Measurements from ENCODE around the gene TBK1.

Gene TBK1

DNA sequence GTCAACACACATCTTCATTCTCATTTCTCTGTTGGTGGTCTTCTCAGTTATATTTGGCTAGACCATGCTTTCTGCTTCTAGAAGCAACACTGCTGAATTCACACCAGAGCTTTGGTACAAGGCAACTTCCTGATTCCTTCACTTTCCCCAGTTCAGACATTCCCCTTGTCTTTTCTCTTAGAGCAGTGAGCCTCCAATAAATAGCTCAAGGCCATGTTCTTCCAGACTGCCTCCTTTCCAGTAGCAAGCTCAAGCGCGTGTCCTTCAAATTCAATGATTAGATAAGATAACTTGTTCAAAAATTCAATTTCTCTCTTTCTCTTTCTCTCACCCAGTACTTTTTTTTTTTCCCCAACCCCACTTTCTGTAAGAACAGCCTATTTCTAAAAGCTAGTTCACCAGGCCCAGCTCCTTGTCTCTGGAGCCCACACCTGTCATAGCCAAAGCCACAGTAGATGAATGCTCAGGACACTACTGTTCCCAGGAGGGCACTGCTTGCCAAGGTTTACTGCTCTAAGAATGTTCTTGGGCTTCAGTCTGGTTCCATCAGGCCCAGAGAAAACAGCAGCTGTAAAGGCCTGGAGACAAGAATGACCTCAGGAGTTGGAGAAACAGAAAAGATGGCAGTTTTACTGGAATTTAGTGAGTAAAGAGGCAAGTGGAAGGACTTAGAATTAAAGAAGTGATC is 17.7 kb downstream of the TBK1 start:
- Histone ChIP-seq H3F3A (ENCODE audit: insufficient read depth, low read length) (no peaks in the 10 kb centered on the region), H4K20me1 (ENCODE audit: insufficient read depth, low read length) (no peaks in the 10 kb centered on the region), H3K9me2 (replicated peaks; ENCODE audit: insufficient read depth, low read length) (no peaks in the 10 kb centered on the region), H3K27me3 (replicated peaks; ENCODE audit: insufficient read depth, low read length) (no peaks in the 10 kb centered on the region), H3K27ac (ENCODE audit: low read length) (no peak overlapping the region), H3K4me2 (ENCODE audit: low read depth, low read length) (no peak overlapping the region), H3K4me1 (ENCODE audit: low read length) (no peaks in the 10 kb centered on the region), H3K9ac (ENCODE audit: low read length) (no peak overlapping the region), H2AFZ (ENCODE audit: low read length) (no peak overlapping the region), H3K79me2 (ENCODE audit: low read length) (peaks cover 12% of the 10 kb centered on the region), H3K36me3 (replicated peaks; ENCODE audit: insufficient read depth, low read length) (peaks cover 7% of the 10 kb centered on the region; the same call in 1 of the 2 replicates), H3K4me3 (ENCODE audit: low read length) (no peak overlapping the region), H3K9me3 (replicated peaks; ENCODE audit: insufficient read depth, low read length) (no peaks in the 10 kb centered on the region)
- no peak for DNase-seq
- TF ChIP-seq, protein P1, sequence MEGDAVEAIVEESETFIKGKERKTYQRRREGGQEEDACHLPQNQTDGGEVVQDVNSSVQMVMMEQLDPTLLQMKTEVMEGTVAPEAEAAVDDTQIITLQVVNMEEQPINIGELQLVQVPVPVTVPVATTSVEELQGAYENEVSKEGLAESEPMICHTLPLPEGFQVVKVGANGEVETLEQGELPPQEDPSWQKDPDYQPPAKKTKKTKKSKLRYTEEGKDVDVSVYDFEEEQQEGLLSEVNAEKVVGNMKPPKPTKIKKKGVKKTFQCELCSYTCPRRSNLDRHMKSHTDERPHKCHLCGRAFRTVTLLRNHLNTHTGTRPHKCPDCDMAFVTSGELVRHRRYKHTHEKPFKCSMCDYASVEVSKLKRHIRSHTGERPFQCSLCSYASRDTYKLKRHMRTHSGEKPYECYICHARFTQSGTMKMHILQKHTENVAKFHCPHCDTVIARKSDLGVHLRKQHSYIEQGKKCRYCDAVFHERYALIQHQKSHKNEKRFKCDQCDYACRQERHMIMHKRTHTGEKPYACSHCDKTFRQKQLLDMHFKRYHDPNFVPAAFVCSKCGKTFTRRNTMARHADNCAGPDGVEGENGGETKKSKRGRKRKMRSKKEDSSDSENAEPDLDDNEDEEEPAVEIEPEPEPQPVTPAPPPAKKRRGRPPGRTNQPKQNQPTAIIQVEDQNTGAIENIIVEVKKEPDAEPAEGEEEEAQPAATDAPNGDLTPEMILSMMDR (IDR thresholded peaks at IDR 0.05; ENCODE audit: low read length), result no peak
- TF ChIP-seq EZH2 (optimal IDR thresholded peaks at IDR 0.05; ENCODE audit: low read depth, low read length), result no peak
- no peak for TF ChIP-seq EZH2phosphoT487 (IDR thresholded peaks at IDR 0.05; ENCODE audit: low read length)

DNA sequence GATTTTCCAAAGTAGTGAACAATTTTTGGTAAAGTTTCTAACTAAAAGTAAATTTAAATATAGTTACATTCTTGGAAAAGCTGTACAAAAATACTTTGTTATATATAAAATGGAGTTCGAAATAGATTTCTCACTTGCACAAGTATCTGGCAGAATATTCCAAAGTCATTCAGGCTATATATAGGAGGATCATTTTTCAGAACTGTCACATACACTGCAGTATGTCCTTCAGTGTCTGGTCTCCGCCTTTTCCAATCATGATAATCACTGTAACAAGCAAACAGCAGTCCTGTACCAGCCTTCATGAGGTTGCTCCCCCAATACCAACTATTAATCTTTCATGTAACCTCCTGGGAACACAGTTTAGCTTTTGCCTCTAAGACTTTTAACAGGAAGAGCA is 18.6 kb downstream of the TBK1 start:
- no peak overlapping the region for H3K9ac ChIP-seq (ENCODE audit: low read length)
- no peak overlapping the region for H3K4me2 ChIP-seq (ENCODE audit: low read depth, low read length)
- H4K20me1 ChIP-seq (ENCODE audit: insufficient read depth, low read length), result no peaks in the 10 kb centered on the region
- no peak overlapping the region for H2AFZ ChIP-seq (ENCODE audit: low read length)
- no peak overlapping the region for H3K4me3 ChIP-seq (ENCODE audit: low read length)
- H3K27ac ChIP-seq (ENCODE audit: low read length), result no peak overlapping the region
- H3K9me2 ChIP-seq (replicated peaks; ENCODE audit: insufficient read depth, low read length), result no peaks in the 10 kb centered on the region
- H3K79me2 ChIP-seq (ENCODE audit: low read length), result peaks cover 21% of the 10 kb centered on the region
- H3K4me1 ChIP-seq (ENCODE audit: low read length), result no peaks in the 10 kb centered on the region
- no peaks in the 10 kb centered on the region for H3F3A ChIP-seq (ENCODE audit: insufficient read depth, low read length)
- no peaks in the 10 kb centered on the region for H3K9me3 ChIP-seq (replicated peaks; ENCODE audit: insufficient read depth, low read length)
- DNase-seq, result no peak
- TF ChIP-seq, protein P1 (IDR thresholded peaks at IDR 0.05; ENCODE audit: low read length), result no peak
- TF ChIP-seq EZH2 (optimal IDR thresholded peaks at IDR 0.05; ENCODE audit: low read depth, low read length) (no peak), EZH2phosphoT487 (IDR thresholded peaks at IDR 0.05; ENCODE audit: low read length) (no peak)
- H3K36me3 ChIP-seq (replicated peaks; ENCODE audit: insufficient read depth, low read length), result peaks cover 14% of the 10 kb centered on the region; the same call in 1 of the 2 replicates
- no peaks in the 10 kb centered on the region for H3K27me3 ChIP-seq (replicated peaks; ENCODE audit: insufficient read depth, low read length)

DNA sequence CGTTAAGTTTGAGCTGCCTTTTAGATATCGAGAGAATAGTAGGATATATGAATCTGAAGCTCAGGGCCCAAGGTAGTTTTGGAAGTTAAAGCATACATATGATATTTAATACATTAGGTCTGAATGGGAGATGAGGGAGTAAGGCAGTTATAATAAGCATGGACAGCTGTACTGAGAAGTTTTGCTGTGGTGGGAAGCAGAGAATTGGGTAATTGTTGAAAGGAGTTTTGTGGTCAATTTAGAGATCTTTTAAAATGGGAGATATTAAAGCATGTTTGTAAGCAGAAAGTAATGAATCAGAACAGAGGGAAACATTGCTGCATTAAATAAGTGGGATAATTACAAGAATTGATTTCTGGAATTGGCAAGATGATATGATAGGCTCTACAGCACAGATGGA is 21.3 kb downstream of the TBK1 start:
- Histone ChIP-seq H3K4me3 (ENCODE audit: low read length) (no peak overlapping the region), H2AFZ (ENCODE audit: low read length) (no peak overlapping the region), H3K9ac (ENCODE audit: low read length) (no peak overlapping the region), H3K4me2 (ENCODE audit: low read depth, low read length) (no peak overlapping the region), H3K9me3 (replicated peaks; ENCODE audit: insufficient read depth, low read length) (no peaks in the 10 kb centered on the region), H3F3A (ENCODE audit: insufficient read depth, low read length) (no peaks in the 10 kb centered on the region), H3K9me2 (replicated peaks; ENCODE audit: insufficient read depth, low read length) (no peaks in the 10 kb centered on the region), H3K79me2 (ENCODE audit: low read length) (peaks cover 44% of the 10 kb centered on the region), H3K36me3 (replicated peaks; ENCODE audit: insufficient read depth, low read length) (peaks cover 17% of the 10 kb centered on the region; the same call in 1 of the 2 replicates), H3K27ac (ENCODE audit: low read length) (no peak overlapping the region), H4K20me1 (ENCODE audit: insufficient read depth, low read length) (no peaks in the 10 kb centered on the region), H3K4me1 (ENCODE audit: low read length) (no peaks in the 10 kb centered on the region), H3K27me3 (replicated peaks; ENCODE audit: insufficient read depth, low read length) (no peaks in the 10 kb centered on the region)
- TF ChIP-seq EZH2phosphoT487 (IDR thresholded peaks at IDR 0.05; ENCODE audit: low read length) (no peak), EZH2 (optimal IDR thresholded peaks at IDR 0.05; ENCODE audit: low read depth, low read length) (no peak)
- TF ChIP-seq, protein P1 (IDR thresholded peaks at IDR 0.05; ENCODE audit: low read length), result no peak
- DNase-seq, result no peak
